Measurements from ENCODE around the gene ALDH3A1. TPM values are rescaled to one million over a fixed set of nuclear protein-coding genes. Genes with fewer than 3 reads are reported as not detected.

Gene ALDH3A1
- total RNA-seq, 4 donors from 2014 or later, result 28.3 to 93.0 (median 64.0) TPM

DNA sequence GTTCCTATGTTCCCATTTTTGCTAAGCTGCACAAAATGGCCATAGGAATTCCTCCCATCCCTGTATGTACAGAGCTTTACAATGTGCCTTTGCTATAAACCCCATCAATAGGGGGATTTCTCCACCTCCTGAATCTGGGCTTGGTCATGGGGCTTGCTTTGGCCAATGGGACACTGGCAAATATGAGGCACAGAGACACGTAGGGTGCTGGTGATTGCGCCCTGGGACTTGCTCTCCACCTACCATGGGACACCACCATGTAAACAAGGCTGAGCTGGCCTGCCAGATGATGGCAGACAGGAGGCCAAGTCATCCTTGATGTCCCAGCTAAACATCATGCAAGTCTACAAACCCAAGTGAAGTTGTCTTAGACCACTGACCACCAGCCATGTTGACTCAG, 15.3 kb upstream of the ALDH3A1 start:
- peak in 1 of 2 donors; percentile 53 for DNase-seq (ENCODE audit: low spot score in 2 of 2)
- no peak for TF ChIP-seq POLR2A (IDR thresholded peaks at IDR 0.05)
- TF ChIP-seq, protein P1, sequence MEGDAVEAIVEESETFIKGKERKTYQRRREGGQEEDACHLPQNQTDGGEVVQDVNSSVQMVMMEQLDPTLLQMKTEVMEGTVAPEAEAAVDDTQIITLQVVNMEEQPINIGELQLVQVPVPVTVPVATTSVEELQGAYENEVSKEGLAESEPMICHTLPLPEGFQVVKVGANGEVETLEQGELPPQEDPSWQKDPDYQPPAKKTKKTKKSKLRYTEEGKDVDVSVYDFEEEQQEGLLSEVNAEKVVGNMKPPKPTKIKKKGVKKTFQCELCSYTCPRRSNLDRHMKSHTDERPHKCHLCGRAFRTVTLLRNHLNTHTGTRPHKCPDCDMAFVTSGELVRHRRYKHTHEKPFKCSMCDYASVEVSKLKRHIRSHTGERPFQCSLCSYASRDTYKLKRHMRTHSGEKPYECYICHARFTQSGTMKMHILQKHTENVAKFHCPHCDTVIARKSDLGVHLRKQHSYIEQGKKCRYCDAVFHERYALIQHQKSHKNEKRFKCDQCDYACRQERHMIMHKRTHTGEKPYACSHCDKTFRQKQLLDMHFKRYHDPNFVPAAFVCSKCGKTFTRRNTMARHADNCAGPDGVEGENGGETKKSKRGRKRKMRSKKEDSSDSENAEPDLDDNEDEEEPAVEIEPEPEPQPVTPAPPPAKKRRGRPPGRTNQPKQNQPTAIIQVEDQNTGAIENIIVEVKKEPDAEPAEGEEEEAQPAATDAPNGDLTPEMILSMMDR (IDR thresholded peaks at IDR 0.05), result no peak
- no peak overlapping the region for H3K4me3 ChIP-seq (ENCODE audit: low read depth, poor library complexity, severe bottlenecking)
- 80 to 95% methylated on average over 2 of the region's 2 CpGs for WGBS, 2 donors
- intact Hi-C loops (cut with DNase I; ENCODE audit: low total_unique reads), result no loop called here

DNA sequence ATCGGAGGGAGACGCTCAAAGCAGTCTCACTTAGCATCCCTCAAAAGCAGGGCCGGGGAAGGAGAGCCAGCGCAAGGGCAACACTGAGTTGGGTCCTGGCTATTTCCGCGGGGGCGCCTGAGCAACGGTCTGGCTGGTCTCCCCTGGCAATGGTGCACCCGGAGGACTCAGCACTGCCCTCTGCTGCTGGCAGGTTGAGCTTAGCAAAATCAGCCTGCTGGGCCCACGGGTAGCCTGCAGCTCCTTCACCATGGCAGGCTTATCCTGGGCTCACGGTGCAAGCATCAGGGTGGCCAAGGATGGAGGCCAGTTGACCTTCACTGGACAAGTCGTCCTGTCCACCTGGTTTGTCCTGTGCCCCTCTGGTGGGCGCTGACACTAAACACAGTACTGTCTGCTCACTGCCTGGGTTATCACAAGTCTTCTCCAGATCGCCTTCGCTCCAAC, 14.4 kb upstream of the ALDH3A1 start:
- no peak for TF ChIP-seq POLR2A (IDR thresholded peaks at IDR 0.05)
- TF ChIP-seq, protein P1 (IDR thresholded peaks at IDR 0.05), result peak in 1 of 3 donors; percentile 39
- no peak overlapping the region for H3K4me3 ChIP-seq (ENCODE audit: low read depth, poor library complexity, severe bottlenecking)
- 32 to 34% methylated on average over 15 of the region's 15 CpGs for WGBS, 2 donors
- peak in 1 of 2 donors; percentile 90 for DNase-seq (ENCODE audit: low spot score in 2 of 2)
- intact Hi-C loops (cut with DNase I; ENCODE audit: low total_unique reads), result no loop called here

DNA sequence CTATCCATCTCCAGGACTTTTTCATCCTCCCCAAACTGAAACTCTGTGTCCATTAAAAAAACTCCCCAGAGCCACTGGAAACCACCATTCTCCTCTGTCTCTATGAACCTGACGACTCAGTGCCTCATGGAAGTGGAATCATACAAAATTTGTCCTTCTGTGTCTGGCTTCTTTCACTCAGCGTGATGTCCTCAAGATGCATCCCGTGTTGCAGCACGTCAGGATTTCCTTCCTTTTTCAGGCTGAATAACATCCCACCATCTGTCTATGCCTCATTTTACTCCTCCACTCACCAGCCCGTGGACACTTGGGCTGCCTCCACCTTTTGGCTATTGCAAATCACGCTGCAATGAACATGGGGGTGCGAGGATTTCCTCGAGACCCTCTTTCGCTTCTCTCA, 12.6 kb upstream of the ALDH3A1 start:
- 74 to 81% methylated on average over 9 of the region's 9 CpGs for WGBS, 2 donors
- DNase-seq (ENCODE audit: low spot score in 2 of 2), result peak in 1 of 2 donors; percentile 49
- no peak overlapping the region for H3K4me3 ChIP-seq (ENCODE audit: low read depth, poor library complexity, severe bottlenecking)
- TF ChIP-seq, protein P1 (IDR thresholded peaks at IDR 0.05), result no peak
- intact Hi-C loops (cut with DNase I; ENCODE audit: low total_unique reads), result no loop called here

DNA sequence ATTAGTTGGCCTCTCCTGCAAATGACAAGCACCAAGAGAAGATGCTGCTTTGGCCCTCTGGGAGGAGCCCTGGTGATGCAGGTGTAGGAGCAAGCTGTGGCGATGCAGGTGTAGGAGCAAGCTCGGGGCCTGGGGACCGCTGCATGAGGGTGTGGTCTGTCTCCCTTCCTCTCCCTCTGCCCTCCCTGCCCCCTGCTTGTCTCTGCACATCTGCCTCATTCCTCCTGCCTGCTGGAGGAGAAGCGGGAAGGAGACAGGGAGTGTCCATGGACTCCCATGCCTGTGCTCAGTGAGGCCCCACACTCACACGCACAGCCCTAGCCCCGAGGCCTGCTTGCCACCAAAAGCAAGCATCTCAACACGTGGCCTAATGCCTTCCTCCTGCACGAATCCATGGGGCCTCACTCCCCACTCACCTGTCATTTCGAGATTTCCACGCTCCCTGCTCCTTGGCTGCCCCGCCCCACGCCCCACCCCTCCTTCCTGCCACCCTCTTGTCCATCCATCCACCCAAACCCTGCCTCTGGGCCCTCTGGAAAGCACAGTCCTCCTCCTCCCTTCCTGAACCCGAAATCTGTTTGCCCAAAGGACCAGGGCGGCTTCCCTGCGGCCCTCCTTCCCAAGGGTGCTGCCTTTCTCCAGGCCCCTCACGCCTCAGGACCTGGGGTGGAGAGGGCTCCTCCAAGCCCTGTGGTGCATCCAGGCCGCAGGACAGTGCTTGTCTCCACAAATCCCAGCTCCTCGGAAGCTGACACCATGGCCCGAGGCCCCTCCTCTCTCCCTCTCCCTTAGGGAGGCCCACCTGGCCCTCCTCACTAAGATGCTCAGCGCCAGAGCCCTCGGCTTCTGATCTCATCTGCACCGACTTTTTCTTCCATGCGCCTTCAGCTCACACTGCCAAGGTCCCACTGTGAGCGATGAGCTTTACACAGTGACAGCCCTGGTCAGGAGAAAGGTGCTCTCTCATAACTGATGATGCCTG, 11.8 kb upstream of the ALDH3A1 start:
- TF ChIP-seq, protein P1 (IDR thresholded peaks at IDR 0.05), result no peak
- TF ChIP-seq POLR2A (IDR thresholded peaks at IDR 0.05), result no peak
- H3K4me3 ChIP-seq (ENCODE audit: low read depth, poor library complexity, severe bottlenecking), result no peak overlapping the region
- DNase-seq (ENCODE audit: low spot score in 2 of 2), result peak in 1 of 2 donors; percentile 76
- 80 to 83% methylated on average over 24 of the region's 24 CpGs for WGBS, 2 donors
- intact Hi-C loops (cut with DNase I; ENCODE audit: low total_unique reads), result loop anchor here (5.0 to 10.0 kb wide), 2 partner anchors 238 to 395 kb away; partner anchors contain the start of gene B9D1

DNA sequence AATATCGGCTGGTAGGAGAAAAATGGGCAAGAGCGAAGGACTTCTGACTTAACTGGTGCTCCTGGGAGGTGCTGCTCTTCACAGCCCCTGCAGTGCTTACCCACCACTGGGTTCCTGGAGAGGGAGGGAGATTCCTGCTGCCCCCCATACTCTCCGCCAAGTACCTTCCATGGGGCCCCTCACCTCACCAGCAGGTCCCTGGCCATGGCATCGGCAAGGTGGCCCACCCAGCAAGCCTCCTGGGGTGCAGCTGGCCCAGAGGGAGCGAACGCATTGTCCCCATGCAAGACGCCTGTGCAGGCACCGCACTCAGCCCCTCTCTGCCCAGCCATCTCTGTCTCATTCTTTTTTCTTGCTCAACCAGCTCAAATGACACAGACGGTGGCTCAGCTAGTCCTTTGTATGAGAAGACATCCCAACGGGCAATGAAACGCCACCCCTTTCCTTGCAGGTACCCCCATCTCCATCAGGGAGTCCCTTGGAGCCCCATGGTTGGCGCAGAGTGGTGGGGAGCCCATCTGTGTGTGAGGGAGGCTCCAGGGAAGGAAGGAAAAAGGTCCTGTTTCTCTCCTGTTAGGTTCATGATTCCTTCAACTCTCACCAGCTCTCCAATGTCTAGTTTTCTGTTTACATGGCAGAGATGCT, 9.6 kb upstream of the ALDH3A1 start:
- 81 to 98% methylated on average over 12 of the region's 12 CpGs for WGBS, 2 donors
- no peak for DNase-seq (ENCODE audit: low spot score in 2 of 2)
- intact Hi-C loops (cut with DNase I; ENCODE audit: low total_unique reads), result loop anchor here (5.0 to 10.0 kb wide), 2 partner anchors 235 to 393 kb away; partner anchors contain the start of gene B9D1

More for the DNA sequence above, 9.6 kb upstream of the ALDH3A1 start:
- no peak overlapping the region for H3K4me3 ChIP-seq (ENCODE audit: low read depth, poor library complexity, severe bottlenecking)
- no peak for TF ChIP-seq POLR2A (IDR thresholded peaks at IDR 0.05)
- TF ChIP-seq, protein P1 (IDR thresholded peaks at IDR 0.05), result no peak

Measured in lower leg skin (tissue), 4 donors.